Measurements from ENCODE around the gene ARNT2. TPM values are rescaled to one million over a fixed set of nuclear protein-coding genes. Genes with fewer than 3 reads are reported as not detected.

Gene ARNT2
- total and polyA plus RNA-seq, 4 donors = 0.63 to 16.2 (median 4.9) TPM

DNA sequence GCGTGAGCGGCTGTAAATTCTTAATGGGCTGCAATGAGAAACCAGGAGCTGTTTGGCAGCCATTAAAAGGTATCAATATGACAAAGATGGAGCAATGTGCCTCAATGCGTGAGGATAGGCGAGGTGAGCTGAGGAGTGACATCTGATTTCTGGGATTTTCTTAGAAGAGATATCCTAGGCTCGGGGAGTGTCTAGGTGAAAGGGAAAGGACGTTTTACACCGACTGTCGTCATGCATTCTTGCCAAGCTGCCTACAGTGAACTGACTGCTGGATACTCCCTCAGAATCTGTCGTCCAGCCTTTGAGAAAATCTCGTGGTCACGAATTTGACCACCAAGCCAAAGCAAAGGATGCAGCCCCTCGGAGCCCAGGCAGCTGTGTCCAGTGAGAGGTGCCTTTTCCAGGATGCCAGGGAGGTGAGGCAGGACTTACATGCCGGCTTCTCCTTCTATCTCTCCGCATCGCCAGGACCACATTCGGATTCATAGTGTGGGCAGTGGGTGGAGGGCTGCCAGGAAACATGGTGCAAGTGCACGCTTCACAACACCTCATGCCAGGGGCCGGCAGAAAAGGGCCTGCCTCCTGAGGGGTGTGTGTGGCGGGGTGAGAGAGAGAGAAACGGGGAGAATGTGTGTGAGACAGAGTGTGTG is 210.7 kb downstream of the ARNT2 start:
- Histone ChIP-seq H3K27ac (ENCODE audit: low read depth in 1 of 2, low read length in 2 of 2) (no peak overlapping the region), H3K36me3 (ENCODE audit: control insufficient read depth in 1 of 2, insufficient read depth in 2 of 2, low read length in 1 of 2) (no peaks in the 10 kb centered on the region), H3K4me3 (ENCODE audit: low read length in 2 of 2) (no peak overlapping the region), H3K4me1 (ENCODE audit: control insufficient read depth in 1 of 2, insufficient read depth in 2 of 2, low read length in 2 of 2) (no peaks in the 10 kb centered on the region), H3K27me3 (ENCODE audit: control insufficient read depth in 1 of 2, insufficient read depth in 2 of 2, low read length in 1 of 2) (no peaks in the 10 kb centered on the region), H3K9me3 (ENCODE audit: control insufficient read depth, low read length) (no peaks in the 10 kb centered on the region)
- 89 to 90% methylated on average over 20 of the region's 20 CpGs for WGBS, 2 donors
- intact Hi-C loops (cut with DNase I) = loop anchor here in 1 of 2 donors (5.0 kb wide), 1 partner anchor 162 kb away; the partner anchor contains the start of gene CEMIP
- DNase-seq = no peak
- no peak for ATAC-seq (ENCODE audit: low FRiP score)

DNA sequence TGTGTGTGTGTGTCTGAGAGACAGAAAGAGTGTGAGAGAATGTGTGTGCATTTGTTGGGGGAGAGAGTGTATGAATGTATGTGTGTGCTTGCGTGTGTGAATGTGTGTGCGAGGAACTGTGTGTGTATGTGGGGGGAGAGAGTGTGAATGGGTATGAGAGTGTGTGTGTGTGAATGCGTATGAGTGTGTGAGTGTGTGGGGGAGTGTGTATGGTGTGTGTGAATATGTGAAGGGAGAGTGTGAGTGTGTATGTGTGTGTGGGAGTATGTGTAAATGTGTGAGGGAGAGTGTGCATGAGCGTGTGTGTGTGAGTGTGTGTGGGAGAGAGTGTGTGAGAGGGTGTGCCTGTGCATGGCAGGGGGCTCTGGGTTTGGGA is 211.2 kb downstream of the ARNT2 start:
- Histone ChIP-seq H3K27ac (ENCODE audit: low read depth in 1 of 2, low read length in 2 of 2) (no peak overlapping the region), H3K27me3 (ENCODE audit: control insufficient read depth in 1 of 2, insufficient read depth in 2 of 2, low read length in 1 of 2) (no peaks in the 10 kb centered on the region), H3K4me3 (ENCODE audit: low read length in 2 of 2) (no peak overlapping the region), H3K36me3 (ENCODE audit: control insufficient read depth in 1 of 2, insufficient read depth in 2 of 2, low read length in 1 of 2) (no peaks in the 10 kb centered on the region), H3K9me3 (ENCODE audit: control insufficient read depth, low read length) (no peaks in the 10 kb centered on the region), H3K4me1 (ENCODE audit: control insufficient read depth in 1 of 2, insufficient read depth in 2 of 2, low read length in 2 of 2) (no peaks in the 10 kb centered on the region)
- WGBS, 2 donors = 95% methylated on average over 4 of the region's 4 CpGs
- ATAC-seq (ENCODE audit: low FRiP score) = no peak
- DNase-seq = no peak
- intact Hi-C loops (cut with DNase I) = loop anchor here in 1 of 2 donors (5.0 kb wide), 1 partner anchor 162 kb away; the partner anchor contains the start of gene CEMIP

DNA sequence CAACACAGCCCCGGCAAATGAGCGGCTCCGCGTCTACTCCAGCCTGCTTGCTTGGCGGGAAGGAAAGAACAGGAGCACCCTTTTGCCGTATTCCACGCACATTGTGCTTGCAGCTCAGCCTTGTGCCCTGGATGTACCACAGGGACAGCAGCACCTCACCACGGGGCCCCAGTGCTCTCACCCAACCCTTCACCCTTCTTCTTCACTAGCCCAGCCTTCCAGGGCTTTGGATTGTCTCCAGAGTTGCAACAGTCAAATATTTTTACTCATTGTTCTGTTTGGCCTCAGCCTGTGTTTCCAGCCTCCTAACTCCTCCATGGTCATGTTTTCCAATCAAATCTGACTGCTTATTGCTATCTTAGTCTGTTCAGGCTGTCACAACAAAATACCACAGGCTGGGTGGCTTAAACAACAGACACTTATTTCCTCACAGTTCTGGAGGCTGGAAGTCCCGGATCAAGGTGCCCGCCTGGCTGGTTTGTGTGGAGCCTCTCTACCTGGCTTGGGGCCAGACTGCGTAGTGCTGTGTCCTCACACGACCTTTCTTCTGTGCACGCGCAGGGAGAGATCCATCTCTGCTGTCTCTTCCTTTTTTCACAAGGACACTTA is 211.7 kb downstream of the ARNT2 start:
- ATAC-seq (ENCODE audit: low FRiP score) = peak; percentile 53
- 60 to 64% methylated on average over 14 of the region's 14 CpGs for WGBS, 2 donors
- Histone ChIP-seq H3K36me3 (ENCODE audit: control insufficient read depth in 1 of 2, insufficient read depth in 2 of 2, low read length in 1 of 2) (no peaks in the 10 kb centered on the region), H3K4me1 (ENCODE audit: control insufficient read depth in 1 of 2, insufficient read depth in 2 of 2, low read length in 2 of 2) (no peaks in the 10 kb centered on the region), H3K27me3 (ENCODE audit: control insufficient read depth in 1 of 2, insufficient read depth in 2 of 2, low read length in 1 of 2) (no peaks in the 10 kb centered on the region), H3K27ac (ENCODE audit: low read depth in 1 of 2, low read length in 2 of 2) (no peak overlapping the region), H3K4me3 (ENCODE audit: low read length in 2 of 2) (no peak overlapping the region), H3K9me3 (ENCODE audit: control insufficient read depth, low read length) (no peaks in the 10 kb centered on the region)
- DNase-seq = no peak
- intact Hi-C loops (cut with DNase I) = loop anchor here in 1 of 2 donors (5.0 kb wide), 1 partner anchor 161 kb away; the partner anchor contains the start of gene CEMIP

DNA sequence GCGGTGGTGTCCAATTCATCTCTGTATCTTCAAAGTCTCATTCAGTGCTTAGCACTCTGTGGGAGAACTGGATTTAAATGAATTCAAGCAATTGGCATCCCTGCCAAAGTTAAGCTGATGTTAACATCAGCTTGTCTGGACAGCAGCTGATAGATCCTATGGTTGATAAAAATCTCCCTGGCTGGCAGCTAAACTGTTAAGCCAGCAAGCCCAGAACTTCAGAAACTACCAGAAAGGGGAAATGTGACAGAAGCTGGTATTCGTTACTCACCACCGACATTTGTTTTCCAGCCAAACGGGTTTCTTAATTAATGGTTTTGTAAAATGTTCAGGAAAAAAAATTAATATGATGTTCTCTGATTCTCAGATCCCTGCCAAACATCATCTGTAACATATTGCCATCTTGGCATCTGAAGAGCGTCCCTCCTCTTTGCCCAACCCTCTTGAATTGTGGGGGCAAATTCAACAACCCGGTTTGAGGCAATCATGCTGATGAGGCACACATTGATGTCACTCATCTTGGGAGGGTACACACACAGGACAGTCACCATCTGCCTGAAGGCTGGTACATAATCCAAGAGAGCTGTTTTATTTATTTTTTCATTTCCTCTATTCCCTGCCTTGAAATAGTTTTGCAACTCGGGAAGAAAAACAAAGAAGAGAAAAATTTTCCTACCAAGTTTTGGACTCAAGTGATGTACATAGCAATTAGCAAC is 214.7 kb downstream of the ARNT2 start:
- no peaks in the 10 kb centered on the region for H3K4me1 ChIP-seq (ENCODE audit: control insufficient read depth in 1 of 2, insufficient read depth in 2 of 2, low read length in 2 of 2)
- DNase-seq (no peak), ATAC-seq (ENCODE audit: low FRiP score) (no peak)
- no peak overlapping the region for H3K4me3 ChIP-seq (ENCODE audit: low read length in 2 of 2)
- H3K9me3 ChIP-seq (ENCODE audit: control insufficient read depth, low read length) = no peaks in the 10 kb centered on the region
- WGBS, 2 donors = 41 to 49% methylated on average over 7 of the region's 7 CpGs
- H3K36me3 ChIP-seq (ENCODE audit: control insufficient read depth in 1 of 2, insufficient read depth in 2 of 2, low read length in 1 of 2) = no peaks in the 10 kb centered on the region
- intact Hi-C loops (cut with DNase I) = loop anchor here in 1 of 2 donors (5.0 kb wide), 1 partner anchor 158 kb away; the partner anchor contains the start of gene CEMIP
- H3K27me3 ChIP-seq (ENCODE audit: control insufficient read depth in 1 of 2, insufficient read depth in 2 of 2, low read length in 1 of 2) = no peaks in the 10 kb centered on the region
- no peak overlapping the region for H3K27ac ChIP-seq (ENCODE audit: low read depth in 1 of 2, low read length in 2 of 2)

DNA sequence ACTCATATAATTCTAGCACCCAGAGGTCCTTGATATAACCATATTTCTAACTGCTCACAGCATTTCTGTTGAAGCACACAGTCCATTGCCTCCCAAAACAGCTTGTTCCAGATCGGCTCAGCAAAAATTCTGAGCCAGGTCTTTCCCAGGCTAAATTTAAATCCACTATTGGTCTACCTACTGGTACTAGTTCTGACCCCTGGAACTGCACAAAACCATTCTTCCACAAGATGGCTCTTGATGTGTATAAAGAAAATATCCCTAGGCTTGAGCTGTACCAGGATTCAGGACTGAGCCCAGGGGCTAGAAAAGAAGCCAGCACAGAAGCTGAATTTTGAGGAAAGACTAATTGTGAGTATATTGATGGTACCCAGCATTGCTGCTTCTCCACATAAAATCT is 215.5 kb downstream of the ARNT2 start:
- H3K4me1 ChIP-seq (ENCODE audit: control insufficient read depth in 1 of 2, insufficient read depth in 2 of 2, low read length in 2 of 2) = no peaks in the 10 kb centered on the region
- DNase-seq (no peak), ATAC-seq (ENCODE audit: low FRiP score) (no peak)
- no peaks in the 10 kb centered on the region for H3K27me3 ChIP-seq (ENCODE audit: control insufficient read depth in 1 of 2, insufficient read depth in 2 of 2, low read length in 1 of 2)
- no peaks in the 10 kb centered on the region for H3K36me3 ChIP-seq (ENCODE audit: control insufficient read depth in 1 of 2, insufficient read depth in 2 of 2, low read length in 1 of 2)
- no peak overlapping the region for H3K27ac ChIP-seq (ENCODE audit: low read depth in 1 of 2, low read length in 2 of 2)
- H3K4me3 ChIP-seq (ENCODE audit: low read length in 2 of 2) = no peak overlapping the region
- 3 to 9% methylated on average over 1 of the region's 1 CpG for WGBS, 2 donors
- no peaks in the 10 kb centered on the region for H3K9me3 ChIP-seq (ENCODE audit: control insufficient read depth, low read length)
- intact Hi-C loops (cut with DNase I) = loop anchor here in 1 of 2 donors (5.0 kb wide), 1 partner anchor 158 kb away; the partner anchor contains the start of gene CEMIP

DNA sequence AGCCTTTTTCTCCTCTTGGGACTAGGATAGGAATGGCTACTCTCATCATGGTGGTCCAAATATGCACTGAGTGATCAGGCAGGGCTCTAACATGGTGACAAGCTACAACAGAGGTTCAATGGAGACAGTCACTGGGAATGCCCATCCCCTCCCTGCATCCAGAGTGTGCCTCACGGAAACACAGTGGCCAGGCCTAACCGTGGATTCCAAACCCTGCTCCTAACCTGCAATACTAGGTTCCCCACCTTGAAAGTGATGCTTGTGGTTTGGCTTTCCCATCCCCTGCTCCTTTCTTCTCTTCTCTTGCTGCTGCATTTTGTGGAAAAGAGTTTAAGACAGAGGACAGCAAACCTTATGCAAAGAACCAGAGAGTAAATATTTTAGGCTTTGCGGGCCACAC is 216.0 kb downstream of the ARNT2 start:
- no peaks in the 10 kb centered on the region for H3K27me3 ChIP-seq (ENCODE audit: control insufficient read depth in 1 of 2, insufficient read depth in 2 of 2, low read length in 1 of 2)
- intact Hi-C loops (cut with DNase I) = no loop called here
- no peak overlapping the region for H3K27ac ChIP-seq (ENCODE audit: low read depth in 1 of 2, low read length in 2 of 2)
- no peaks in the 10 kb centered on the region for H3K36me3 ChIP-seq (ENCODE audit: control insufficient read depth in 1 of 2, insufficient read depth in 2 of 2, low read length in 1 of 2)
- WGBS, 2 donors = 96% methylated on average over 3 of the region's 3 CpGs
- H3K4me3 ChIP-seq (ENCODE audit: low read length in 2 of 2) = no peak overlapping the region
- ATAC-seq (ENCODE audit: low FRiP score) (no peak), DNase-seq (no peak)
- no peaks in the 10 kb centered on the region for H3K4me1 ChIP-seq (ENCODE audit: control insufficient read depth in 1 of 2, insufficient read depth in 2 of 2, low read length in 2 of 2)
- no peaks in the 10 kb centered on the region for H3K9me3 ChIP-seq (ENCODE audit: control insufficient read depth, low read length)

DNA sequence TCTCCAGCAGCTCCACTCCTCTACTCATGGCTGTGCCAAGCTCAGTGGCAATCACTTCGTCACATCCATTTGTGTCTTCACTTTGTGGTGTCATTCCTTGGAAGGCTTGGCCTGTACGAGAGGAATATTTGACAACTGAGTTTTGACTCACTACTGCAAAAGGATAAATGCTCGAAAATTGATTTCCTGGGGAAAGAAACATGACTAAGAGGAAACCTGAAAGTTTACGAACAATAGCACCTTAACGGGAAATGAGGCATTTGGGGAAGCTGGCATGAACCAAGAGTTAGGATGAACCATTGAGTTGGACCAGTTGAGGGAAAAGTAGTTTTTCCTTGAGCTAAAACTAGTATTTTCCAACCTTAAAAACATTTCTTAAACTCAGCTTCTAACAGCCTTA is 216.7 kb downstream of the ARNT2 start:
- no peak overlapping the region for H3K27ac ChIP-seq (ENCODE audit: low read depth in 1 of 2, low read length in 2 of 2)
- ATAC-seq (ENCODE audit: low FRiP score) (no peak), DNase-seq (no peak)
- 85 to 87% methylated on average over 5 of the region's 5 CpGs for WGBS, 2 donors
- no peak overlapping the region for H3K4me3 ChIP-seq (ENCODE audit: low read length in 2 of 2)
- no peaks in the 10 kb centered on the region for H3K36me3 ChIP-seq (ENCODE audit: control insufficient read depth in 1 of 2, insufficient read depth in 2 of 2, low read length in 1 of 2)
- intact Hi-C loops (cut with DNase I) = no loop called here
- H3K27me3 ChIP-seq (ENCODE audit: control insufficient read depth in 1 of 2, insufficient read depth in 2 of 2, low read length in 1 of 2) = no peaks in the 10 kb centered on the region
- H3K9me3 ChIP-seq (ENCODE audit: control insufficient read depth, low read length) = no peaks in the 10 kb centered on the region
- H3K4me1 ChIP-seq (ENCODE audit: control insufficient read depth in 1 of 2, insufficient read depth in 2 of 2, low read length in 2 of 2) = no peaks in the 10 kb centered on the region

DNA sequence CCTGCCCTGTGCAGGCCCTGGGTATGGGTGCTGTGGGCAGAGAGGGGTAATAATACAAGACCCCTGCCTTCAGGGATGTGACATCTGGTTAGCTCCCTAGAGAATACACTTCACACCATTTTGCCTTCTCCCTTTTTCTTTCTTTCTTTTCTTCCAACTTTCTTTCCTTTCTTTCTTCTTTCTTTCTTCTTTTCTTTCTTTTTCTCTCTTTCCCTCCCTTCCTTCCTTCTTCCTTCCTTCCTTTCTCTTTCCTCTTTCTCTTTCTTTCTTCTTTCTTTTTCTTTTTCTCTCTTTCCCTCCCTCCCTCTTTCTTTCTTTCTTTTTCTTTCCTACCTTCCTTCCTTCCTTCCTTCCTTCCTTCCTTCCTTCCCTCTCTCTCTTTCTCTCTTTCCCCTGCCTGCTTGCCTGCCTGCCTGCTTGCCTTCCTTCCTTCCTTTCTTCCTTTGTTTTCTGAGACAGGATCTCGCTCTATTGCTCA is 222.5 kb downstream of the ARNT2 start:
- Histone ChIP-seq H3K9me3 (ENCODE audit: control insufficient read depth, low read length) (no peaks in the 10 kb centered on the region), H3K4me1 (ENCODE audit: control insufficient read depth in 1 of 2, insufficient read depth in 2 of 2, low read length in 2 of 2) (no peaks in the 10 kb centered on the region), H3K27me3 (ENCODE audit: control insufficient read depth in 1 of 2, insufficient read depth in 2 of 2, low read length in 1 of 2) (no peaks in the 10 kb centered on the region), H3K27ac (ENCODE audit: low read depth in 1 of 2, low read length in 2 of 2) (no peak overlapping the region), H3K36me3 (ENCODE audit: control insufficient read depth in 1 of 2, insufficient read depth in 2 of 2, low read length in 1 of 2) (no peaks in the 10 kb centered on the region), H3K4me3 (ENCODE audit: low read length in 2 of 2) (no peak overlapping the region)
- DNase-seq (no peak), ATAC-seq (ENCODE audit: low FRiP score) (no peak)
- intact Hi-C loops (cut with DNase I) = no loop called here
- whole genome bisulfite sequencing, 2 donors = 95 to 100% methylated on average over 1 of the region's 1 CpG
